ENCODE results near the gene RTN4R. TPM values are rescaled to one million over a fixed set of nuclear protein-coding genes. Genes with fewer than 3 reads are reported as not detected.

RTN4R gene
- total RNA-seq, 1 experiment from 2014 or later, result 19.0 TPM

- no peak for TF ChIP-seq REST (IDR thresholded peaks at IDR 0.05; ENCODE audit: low read depth)
- no peak for TF ChIP-seq POLR2AphosphoS5 (IDR thresholded peaks at IDR 0.05; ENCODE audit: low read depth, low read length)
- no peak for TF ChIP-seq JUND (IDR thresholded peaks at IDR 0.05)
- TF ChIP-seq, protein P1, sequence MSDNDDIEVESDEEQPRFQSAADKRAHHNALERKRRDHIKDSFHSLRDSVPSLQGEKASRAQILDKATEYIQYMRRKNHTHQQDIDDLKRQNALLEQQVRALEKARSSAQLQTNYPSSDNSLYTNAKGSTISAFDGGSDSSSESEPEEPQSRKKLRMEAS (IDR thresholded peaks at IDR 0.05), result no peak
- TF ChIP-seq YY1 (IDR thresholded peaks at IDR 0.05; ENCODE audit: extremely low read depth, insufficient replicate concordance, low read depth, low read length), result no peak
- TF ChIP-seq ATF3 (IDR thresholded peaks at IDR 0.05), result no peak
These were observed 76.3 kb downstream of the RTN4R start (continued) for GRCh38 chr22:20191803-20192202.

MicroRNA genes within 50 kb of the gene (microRNA counts, 767-probe panel; counts per million panel counts)
- microRNA hsa-miR-1286, result not detected

Small RNAs within 50 kb of the gene (microRNA-seq; reads per million reads assigned to microRNA genes)
- not detected for gene MIR1286 (ENCODE audit: borderline number of aligned reads)

Other genes with a start within 250 kb of the RTN4R start
- 17.0 TPM for gene TANGO2, start 247.2 kb downstream of the RTN4R start, total RNA-seq (2021; ENCODE audit: unreplicated experiment)
- gene DGCR8, start 188.1 kb downstream of the RTN4R start, total RNA-seq (2021; ENCODE audit: unreplicated experiment), result 43.8 TPM
- 351 TPM for gene RANBP1, start 152.2 kb downstream of the RTN4R start, total RNA-seq (2021; ENCODE audit: unreplicated experiment)
- 67.3 TPM for gene TRMT2A, start 151.1 kb downstream of the RTN4R start, total RNA-seq (2021; ENCODE audit: unreplicated experiment)
- gene ZDHHC8, start 136.5 kb downstream of the RTN4R start, total RNA-seq (2021; ENCODE audit: unreplicated experiment), result 89.3 TPM
- gene CCDC188, start 117.3 kb downstream of the RTN4R start, total RNA-seq (2021; ENCODE audit: unreplicated experiment), result not detected
- 44.9 TPM for gene DGCR6L, start 51.7 kb upstream of the RTN4R start, total RNA-seq (2021; ENCODE audit: unreplicated experiment)
- gene ZNF74, start 125.8 kb upstream of the RTN4R start, total RNA-seq (2021; ENCODE audit: unreplicated experiment), result 15.4 TPM
- 2.5 TPM for gene SCARF2, start 169.5 kb upstream of the RTN4R start, total RNA-seq (2021; ENCODE audit: unreplicated experiment)
- gene KLHL22, start 227.5 kb upstream of the RTN4R start, total RNA-seq (2021; ENCODE audit: unreplicated experiment), result 16.4 TPM
- 81.3 TPM for gene MED15, start 239.3 kb upstream of the RTN4R start, total RNA-seq (2021; ENCODE audit: unreplicated experiment)

Measured in HCT116 (cell line).